Measurements from ENCODE around the gene AMFR. TPM values are rescaled to one million over a fixed set of nuclear protein-coding genes. Genes with fewer than 3 reads are reported as not detected.

The AMFR gene
- total RNA-seq, 1 experiment from 2014 or later: 48.1 TPM

- ChIA-PET POLR2A (ENCODE audit: low non-redundant PET) (no interaction called here), CTCF (no interaction called here)
Measured at GRCh38 chr16:56463153-56463552, 37.8 kb upstream of the AMFR start.

GRCh38 chr16:56462064-56462796 lies 36.9 kb upstream of the AMFR start:
- POLR2A ChIA-PET (ENCODE audit: low non-redundant PET): no interaction called here
- H3K27me3 ChIP-seq (replicated peaks; ENCODE audit: insufficient read depth, low read depth, low read length, poor library complexity): no peaks in the 10 kb centered on the region
- H3K4me3 ChIP-seq (ENCODE audit: low read depth, low read length, poor library complexity, severe bottlenecking): no peak overlapping the region
- no peaks in the 10 kb centered on the region for H3K9me3 ChIP-seq (ENCODE audit: low read depth, low read length, poor library complexity, severe bottlenecking)
- DNase-seq (ENCODE audit: low spot score): no peak
- TF ChIP-seq EZH2 (IDR thresholded peaks at IDR 0.05; ENCODE audit: borderline replicate concordance, low read depth, low read length, poor library complexity, severe bottlenecking) (no peak), CTCF (conservative IDR thresholded peaks at IDR 0.05; ENCODE audit: low read depth, low read length) (no peak)
- no peak overlapping the region for H3K27ac ChIP-seq (ENCODE audit: low read depth, low read length, poor library complexity, severe bottlenecking)
- intact Hi-C loops (cut with micrococcal nuclease; ENCODE audit: unreplicated experiment): no loop called here
- no TSS peak for BruUV-seq (replicated peaks)
- H3K4me1 ChIP-seq (ENCODE audit: insufficient read depth, low read length, poor library complexity, severe bottlenecking): no peaks in the 10 kb centered on the region
- peaks cover 67% of the 10 kb centered on the region for H3K36me3 ChIP-seq (ENCODE audit: insufficient read depth, low read length, poor library complexity, severe bottlenecking)
- CTCF ChIA-PET: no interaction called here

More at GRCh38 chr16:56463153-56463552, 37.8 kb upstream of the AMFR start:
- H3K27me3 ChIP-seq (replicated peaks; ENCODE audit: insufficient read depth, low read depth, low read length, poor library complexity): no peaks in the 10 kb centered on the region
- no peaks in the 10 kb centered on the region for H3K4me1 ChIP-seq (ENCODE audit: insufficient read depth, low read length, poor library complexity, severe bottlenecking)
- TF ChIP-seq EZH2 (IDR thresholded peaks at IDR 0.05; ENCODE audit: borderline replicate concordance, low read depth, low read length, poor library complexity, severe bottlenecking): no peak
- TF ChIP-seq CTCF (conservative IDR thresholded peaks at IDR 0.05; ENCODE audit: low read depth, low read length): no peak
- peaks cover 68% of the 10 kb centered on the region for H3K36me3 ChIP-seq (ENCODE audit: insufficient read depth, low read length, poor library complexity, severe bottlenecking)
- no peak overlapping the region for H3K27ac ChIP-seq (ENCODE audit: low read depth, low read length, poor library complexity, severe bottlenecking)
- no peak for DNase-seq (ENCODE audit: low spot score)
- no TSS peak for BruUV-seq (replicated peaks)
- no peak overlapping the region for H3K4me3 ChIP-seq (ENCODE audit: low read depth, low read length, poor library complexity, severe bottlenecking)
- intact Hi-C loops (cut with micrococcal nuclease; ENCODE audit: unreplicated experiment): no loop called here
- no peaks in the 10 kb centered on the region for H3K9me3 ChIP-seq (ENCODE audit: low read depth, low read length, poor library complexity, severe bottlenecking)

GRCh38 chr16:56460101-56460500 lies 34.8 kb upstream of the AMFR start:
- H3K27ac ChIP-seq (ENCODE audit: low read depth, low read length, poor library complexity, severe bottlenecking): peak overlapping the region; percentile 43
- ChIA-PET CTCF (no interaction called here), POLR2A (ENCODE audit: low non-redundant PET) (interaction anchor here (0.7 kb wide), 1 partner anchor 699 kb away, joined by 3 read pairs; no protein-coding TSS in a partner anchor)
- DNase-seq (ENCODE audit: low spot score): no peak
- intact Hi-C loops (cut with micrococcal nuclease; ENCODE audit: unreplicated experiment): no loop called here
- no peaks in the 10 kb centered on the region for H3K4me1 ChIP-seq (ENCODE audit: insufficient read depth, low read length, poor library complexity, severe bottlenecking)
- BruUV-seq (replicated peaks): no TSS peak
- H3K4me3 ChIP-seq (ENCODE audit: low read depth, low read length, poor library complexity, severe bottlenecking): no peak overlapping the region
- H3K27me3 ChIP-seq (replicated peaks; ENCODE audit: insufficient read depth, low read depth, low read length, poor library complexity): no peaks in the 10 kb centered on the region
- no peak for TF ChIP-seq CTCF (conservative IDR thresholded peaks at IDR 0.05; ENCODE audit: low read depth, low read length)
- TF ChIP-seq EZH2 (IDR thresholded peaks at IDR 0.05; ENCODE audit: borderline replicate concordance, low read depth, low read length, poor library complexity, severe bottlenecking): no peak
- H3K9me3 ChIP-seq (ENCODE audit: low read depth, low read length, poor library complexity, severe bottlenecking): no peaks in the 10 kb centered on the region
- H3K36me3 ChIP-seq (ENCODE audit: insufficient read depth, low read length, poor library complexity, severe bottlenecking): peaks cover 58% of the 10 kb centered on the region
